ENCODE measurements around the gene ABHD18. TPM values are rescaled to one million over a fixed set of nuclear protein-coding genes. Genes with fewer than 3 reads are reported as not detected.
"Not testable (repeated sequence)": the region's sequence is repeated elsewhere in the genome, so short reads cannot be mapped to it uniquely, and the experiment has no call there.

The ABHD18 gene
- total RNA-seq, 1 donor from 2014 or later = 12.4 TPM

GRCh38 chr4:127930175-127930574, 35.0 kb upstream of the ABHD18 start:
- no peak for DNase-seq (ENCODE audit: low spot score)
- no peak overlapping the region for H3K4me3 Mint-ChIP-seq (ENCODE audit: unreplicated experiment)
- no peaks in the 10 kb centered on the region for H3K9me3 Mint-ChIP-seq (ENCODE audit: unreplicated experiment)
- no peaks in the 10 kb centered on the region for H3K4me1 Mint-ChIP-seq (ENCODE audit: unreplicated experiment)
- H3K36me3 Mint-ChIP-seq (ENCODE audit: low read depth, unreplicated experiment) = peaks cover 8% of the 10 kb centered on the region
- no peak overlapping the region for H3K27ac Mint-ChIP-seq (ENCODE audit: unreplicated experiment)
- no peak for TF ChIP-seq CTCF (IDR thresholded peaks at IDR 0.05; ENCODE audit: unreplicated experiment)
- H3K27me3 Mint-ChIP-seq (ENCODE audit: unreplicated experiment) = peaks cover 1% of the 10 kb centered on the region

GRCh38 chr4:127931836-127932235, 33.4 kb upstream of the ABHD18 start:
- H3K36me3 Mint-ChIP-seq (ENCODE audit: low read depth, unreplicated experiment); H3K4me3 Mint-ChIP-seq (ENCODE audit: unreplicated experiment); DNase-seq (ENCODE audit: low spot score); H3K27me3 Mint-ChIP-seq (ENCODE audit: unreplicated experiment); H3K27ac Mint-ChIP-seq (ENCODE audit: unreplicated experiment); H3K9me3 Mint-ChIP-seq (ENCODE audit: unreplicated experiment); H3K4me1 Mint-ChIP-seq (ENCODE audit: unreplicated experiment): not testable (repeated sequence)

- Mint-ChIP-seq H3K27me3 (ENCODE audit: unreplicated experiment) (no peaks in the 10 kb centered on the region), H3K4me3 (ENCODE audit: unreplicated experiment) (no peak overlapping the region), H3K9me3 (ENCODE audit: unreplicated experiment) (no peaks in the 10 kb centered on the region), H3K27ac (ENCODE audit: unreplicated experiment) (no peak overlapping the region), H3K4me1 (ENCODE audit: unreplicated experiment) (no peaks in the 10 kb centered on the region), H3K36me3 (ENCODE audit: low read depth, unreplicated experiment) (peaks cover 2% of the 10 kb centered on the region)
- no peak for TF ChIP-seq CTCF (IDR thresholded peaks at IDR 0.05; ENCODE audit: unreplicated experiment)
- no peak for DNase-seq (ENCODE audit: low spot score)
Measured at GRCh38 chr4:127936974-127937373, 28.2 kb upstream of the ABHD18 start.

- H3K4me1 Mint-ChIP-seq (ENCODE audit: unreplicated experiment) = peaks cover 2% of the 10 kb centered on the region
- no peaks in the 10 kb centered on the region for H3K9me3 Mint-ChIP-seq (ENCODE audit: unreplicated experiment)
- no peak for DNase-seq (ENCODE audit: low spot score)
- no peak for TF ChIP-seq CTCF (IDR thresholded peaks at IDR 0.05; ENCODE audit: unreplicated experiment)
- H3K27ac Mint-ChIP-seq (ENCODE audit: unreplicated experiment) = no peak overlapping the region
- no peak overlapping the region for H3K4me3 Mint-ChIP-seq (ENCODE audit: unreplicated experiment)
- H3K36me3 Mint-ChIP-seq (ENCODE audit: low read depth, unreplicated experiment) = no peaks in the 10 kb centered on the region
- H3K27me3 Mint-ChIP-seq (ENCODE audit: unreplicated experiment) = no peaks in the 10 kb centered on the region
Measured at GRCh38 chr4:127957105-127957504, 8.1 kb upstream of the ABHD18 start.

- Mint-ChIP-seq H3K27ac (ENCODE audit: unreplicated experiment) (no peak overlapping the region), H3K27me3 (ENCODE audit: unreplicated experiment) (peaks cover 10% of the 10 kb centered on the region), H3K9me3 (ENCODE audit: unreplicated experiment) (no peaks in the 10 kb centered on the region), H3K36me3 (ENCODE audit: low read depth, unreplicated experiment) (peaks cover 11% of the 10 kb centered on the region), H3K4me1 (ENCODE audit: unreplicated experiment) (peaks cover 11% of the 10 kb centered on the region), H3K4me3 (ENCODE audit: unreplicated experiment) (no peak overlapping the region)
- no peak for TF ChIP-seq CTCF (IDR thresholded peaks at IDR 0.05; ENCODE audit: unreplicated experiment)
- DNase-seq (ENCODE audit: low spot score) = no peak
Measured at GRCh38 chr4:127959794-127960193, 5.4 kb upstream of the ABHD18 start.

- Mint-ChIP-seq H3K4me1 (ENCODE audit: unreplicated experiment) (peaks cover 14% of the 10 kb centered on the region), H3K4me3 (ENCODE audit: unreplicated experiment) (peak overlapping the region; percentile 91), H3K36me3 (ENCODE audit: low read depth, unreplicated experiment) (peaks cover 16% of the 10 kb centered on the region), H3K27me3 (ENCODE audit: unreplicated experiment) (peaks cover 15% of the 10 kb centered on the region)
- DNase-seq (ENCODE audit: low spot score) = peak; percentile 6
- not testable (repeated sequence) for H3K27ac Mint-ChIP-seq (ENCODE audit: unreplicated experiment); H3K9me3 Mint-ChIP-seq (ENCODE audit: unreplicated experiment)
Measured at GRCh38 chr4:127963633-127964398, 1.4 kb upstream of the ABHD18 start.

- H3K4me1 Mint-ChIP-seq (ENCODE audit: unreplicated experiment) = peaks cover 14% of the 10 kb centered on the region
- H3K36me3 Mint-ChIP-seq (ENCODE audit: low read depth, unreplicated experiment) = peaks cover 16% of the 10 kb centered on the region
- H3K9me3 Mint-ChIP-seq (ENCODE audit: unreplicated experiment) = not testable (repeated sequence)
- peak overlapping the region; percentile 57 for H3K27ac Mint-ChIP-seq (ENCODE audit: unreplicated experiment)
- peak overlapping the region; percentile 97 for H3K4me3 Mint-ChIP-seq (ENCODE audit: unreplicated experiment)
- H3K27me3 Mint-ChIP-seq (ENCODE audit: unreplicated experiment) = peaks cover 15% of the 10 kb centered on the region
- DNase-seq (ENCODE audit: low spot score) = peak; percentile 33
Measured at GRCh38 chr4:127964426-127965061, 662 bp upstream of the ABHD18 start.
